Karpas-422 (cell line): ENCODE data around the gene CDKAL1. TPM values are rescaled to one million over a fixed set of nuclear protein-coding genes. Genes with fewer than 3 reads are reported as not detected.

Source experiments
- DNase-seq: peaks from one replicate; pipeline ENCODE4 v3.0.0-alpha.2; 2015
- H2AFZ ChIP-seq: fragments of 200-600 bp; sonication (generic); 2 replicates; pipeline ENCODE4 v1.6.1; 2014; ENCODE audit warnings: antibody characterized with exemption, low read length, mixed read lengths
- H3K27ac ChIP-seq: fragments of 200-600 bp; sonication (generic); 2 replicates; pipeline ENCODE4 v1.5.1; 2014; ENCODE audit warnings: mild to moderate bottlenecking, low read length, moderate library complexity
- H3K27me3 ChIP-seq: fragments of 200-600 bp; sonication (generic); 2 replicates; pipeline ENCODE4 v1.6.1; 2014; ENCODE audit warnings: low read length, mixed read lengths
- H3K36me3 ChIP-seq: fragments of 200-600 bp; sonication (generic); 2 replicates; pipeline ENCODE4 v1.6.1; 2014; ENCODE audit warnings: low read length, mixed read lengths; ENCODE audit not compliant: insufficient read depth
- H3K4me1 ChIP-seq: fragments of 200-600 bp; sonication (generic); 2 replicates; pipeline ENCODE4 v1.6.1; 2014; ENCODE audit warnings: mild to moderate bottlenecking, low read length, mixed read lengths
- H3K4me2 ChIP-seq: fragments of 200-600 bp; sonication (generic); 2 replicates; pipeline ENCODE4 v1.6.1; 2014; ENCODE audit warnings: low read length, low read depth, mild to moderate bottlenecking; ENCODE audit not compliant: poor library complexity, severe bottlenecking
- H3K4me3 ChIP-seq: fragments of 200-600 bp; sonication (generic); 2 replicates; pipeline ENCODE4 v1.5.1; 2014; ENCODE audit warnings: mild to moderate bottlenecking, antibody characterized with exemption, low read length, mixed read lengths
- H3K79me2 ChIP-seq: fragments of 200-600 bp; sonication (generic); 2 replicates; pipeline ENCODE4 v1.6.1; 2014; ENCODE audit warnings: mild to moderate bottlenecking, low read length, mixed read lengths
- H3K9ac ChIP-seq: fragments of 200-600 bp; sonication (generic); 2 replicates; pipeline ENCODE4 v1.6.0; 2014; ENCODE audit warnings: low read length
- H3K9me2 ChIP-seq: fragments of 200-600 bp; sonication (generic), shearing (Covaris generic); replicated peaks from 2 replicates; pipeline ENCODE4 v1.6.0; 2014; ENCODE audit warnings: mild to moderate bottlenecking, low read length, moderate library complexity; ENCODE audit not compliant: insufficient read depth
- H3K9me3 ChIP-seq: fragments of 300-700, 200-600 bp; sonication (generic); 2 replicates; pipeline ENCODE4 v1.6.1; 2014; ENCODE audit warnings: low read length, mixed read lengths
- H4K20me1 ChIP-seq: fragments of 200-600 bp; sonication (generic); 2 replicates; pipeline ENCODE4 v1.6.1; 2014; ENCODE audit warnings: mild to moderate bottlenecking, antibody characterized with exemption, low read length, low read depth; ENCODE audit not compliant: insufficient read depth
- total RNA-seq: library from RNA; depleted of rRNA; stranded (reverse); fragments of >200 nt; shearing (Covaris generic); gene quantifications from 2 replicates; pipeline ENCODE4 v1.2.3, GENCODE V29; 2014; ENCODE audit warnings: low replicate concordance

CDKAL1 gene
- total RNA-seq, 1 experiment from 2014 or later, result 23.7 TPM

GRCh38 chr6:21033575-21034026 is 499.3 kb downstream of the CDKAL1 start:
- Histone ChIP-seq H3K9me3 (no peaks in the 10 kb centered on the region), H3K79me2 (no peaks in the 10 kb centered on the region), H4K20me1 (no peaks in the 10 kb centered on the region), H3K9ac (no peak overlapping the region), H3K36me3 (no peaks in the 10 kb centered on the region), H3K4me2 (no peak overlapping the region), H3K27me3 (no peaks in the 10 kb centered on the region), H3K9me2 (no peaks in the 10 kb centered on the region), H3K27ac (no peak overlapping the region), H3K4me3 (no peak overlapping the region), H3K4me1 (peaks cover 10% of the 10 kb centered on the region), H2AFZ (no peak overlapping the region)
- DNase-seq, result no peak

GRCh38 chr6:21034345-21034744 is 500.1 kb downstream of the CDKAL1 start:
- no peaks in the 10 kb centered on the region for H3K27me3 ChIP-seq
- H2AFZ ChIP-seq, result no peak overlapping the region
- no peaks in the 10 kb centered on the region for H3K9me2 ChIP-seq
- DNase-seq, result no peak
- H3K79me2 ChIP-seq, result no peaks in the 10 kb centered on the region
- no peaks in the 10 kb centered on the region for H3K36me3 ChIP-seq
- no peaks in the 10 kb centered on the region for H4K20me1 ChIP-seq
- peaks cover 10% of the 10 kb centered on the region for H3K4me1 ChIP-seq
- H3K4me2 ChIP-seq, result no peak overlapping the region
- H3K9ac ChIP-seq, result no peak overlapping the region
- no peak overlapping the region for H3K27ac ChIP-seq
- no peak overlapping the region for H3K4me3 ChIP-seq
- no peaks in the 10 kb centered on the region for H3K9me3 ChIP-seq

- peak; percentile 44 for DNase-seq
- no peaks in the 10 kb centered on the region for H3K27me3 ChIP-seq
- H3K4me1 ChIP-seq, result peaks cover 10% of the 10 kb centered on the region
- no peak overlapping the region for H3K27ac ChIP-seq
- no peaks in the 10 kb centered on the region for H3K79me2 ChIP-seq
- no peaks in the 10 kb centered on the region for H3K9me2 ChIP-seq
- H3K4me3 ChIP-seq, result no peak overlapping the region
- no peaks in the 10 kb centered on the region for H3K9me3 ChIP-seq
- no peak overlapping the region for H3K4me2 ChIP-seq
- no peak overlapping the region for H2AFZ ChIP-seq
- H3K36me3 ChIP-seq, result no peaks in the 10 kb centered on the region
- H4K20me1 ChIP-seq, result no peaks in the 10 kb centered on the region
- H3K9ac ChIP-seq, result no peak overlapping the region
Observed at GRCh38 chr6:21037453-21037852, 503.2 kb downstream of the CDKAL1 start.

- Histone ChIP-seq H4K20me1 (no peaks in the 10 kb centered on the region), H3K27ac (no peak overlapping the region), H3K9me2 (no peaks in the 10 kb centered on the region), H2AFZ (no peak overlapping the region), H3K36me3 (no peaks in the 10 kb centered on the region), H3K9ac (no peak overlapping the region), H3K4me2 (no peak overlapping the region), H3K9me3 (no peaks in the 10 kb centered on the region), H3K27me3 (no peaks in the 10 kb centered on the region), H3K79me2 (no peaks in the 10 kb centered on the region), H3K4me3 (no peak overlapping the region), H3K4me1 (peaks cover 10% of the 10 kb centered on the region)
- DNase-seq, result no peak
Observed at GRCh38 chr6:21039926-21040325, 505.7 kb downstream of the CDKAL1 start.

GRCh38 chr6:21045135-21045700 is 511.0 kb downstream of the CDKAL1 start:
- Histone ChIP-seq H3K9me2 (no peaks in the 10 kb centered on the region), H3K4me2 (no peak overlapping the region)
- DNase-seq, result no peak

GRCh38 chr6:21046276-21046675 is 512.0 kb downstream of the CDKAL1 start:
- Histone ChIP-seq H3K27me3 (no peaks in the 10 kb centered on the region), H3K79me2 (no peaks in the 10 kb centered on the region), H3K4me1 (no peaks in the 10 kb centered on the region), H3K9ac (no peak overlapping the region), H2AFZ (no peak overlapping the region), H3K4me2 (no peak overlapping the region), H3K36me3 (no peaks in the 10 kb centered on the region), H3K9me2 (no peaks in the 10 kb centered on the region), H3K9me3 (no peaks in the 10 kb centered on the region), H4K20me1 (no peaks in the 10 kb centered on the region), H3K27ac (no peak overlapping the region), H3K4me3 (no peak overlapping the region)
- DNase-seq, result no peak

More at GRCh38 chr6:21045135-21045700, 511.0 kb downstream of the CDKAL1 start:
- Histone ChIP-seq H3K27me3 (no peaks in the 10 kb centered on the region), H3K4me3 (no peak overlapping the region), H2AFZ (no peak overlapping the region), H3K27ac (no peak overlapping the region), H3K9ac (no peak overlapping the region), H3K36me3 (no peaks in the 10 kb centered on the region), H3K4me1 (no peaks in the 10 kb centered on the region), H3K79me2 (no peaks in the 10 kb centered on the region), H3K9me3 (no peaks in the 10 kb centered on the region), H4K20me1 (no peaks in the 10 kb centered on the region)

- H3K4me3 ChIP-seq, result no peak overlapping the region
- H3K4me1 ChIP-seq, result no peaks in the 10 kb centered on the region
- no peak overlapping the region for H3K9ac ChIP-seq
- no peaks in the 10 kb centered on the region for H3K36me3 ChIP-seq
- H4K20me1 ChIP-seq, result no peaks in the 10 kb centered on the region
- H3K9me3 ChIP-seq, result no peaks in the 10 kb centered on the region
- H2AFZ ChIP-seq, result no peak overlapping the region
- H3K27ac ChIP-seq, result no peak overlapping the region
- H3K9me2 ChIP-seq, result no peaks in the 10 kb centered on the region
- H3K79me2 ChIP-seq, result no peaks in the 10 kb centered on the region
- no peak for DNase-seq
- H3K27me3 ChIP-seq, result no peaks in the 10 kb centered on the region
- no peak overlapping the region for H3K4me2 ChIP-seq
Observed at GRCh38 chr6:21048047-21048446, 513.8 kb downstream of the CDKAL1 start.

- Histone ChIP-seq H3K9me2 (no peaks in the 10 kb centered on the region), H3K79me2 (no peaks in the 10 kb centered on the region), H3K27me3 (no peaks in the 10 kb centered on the region), H3K4me3 (no peak overlapping the region), H2AFZ (no peak overlapping the region), H3K36me3 (no peaks in the 10 kb centered on the region), H3K9ac (no peak overlapping the region), H3K27ac (no peak overlapping the region), H3K9me3 (no peaks in the 10 kb centered on the region), H4K20me1 (no peaks in the 10 kb centered on the region), H3K4me1 (no peaks in the 10 kb centered on the region), H3K4me2 (no peak overlapping the region)
- DNase-seq, result no peak
Observed at GRCh38 chr6:21049148-21049547, 514.9 kb downstream of the CDKAL1 start.
